ENCODE results near the gene NBL1. TPM values are rescaled to one million over a fixed set of nuclear protein-coding genes. Genes with fewer than 3 reads are reported as not detected.

Gene NBL1
- 0.10 TPM for total RNA-seq (2013)
- polyA plus RNA-seq (under 1 TPM in 1 of 3 donors, not detected in 2; 0.07 TPM), polyA minus RNA-seq (not detected in 2 replicates), total RNA-seq (0 to 1.6 (median 0.17) reads per million in 11 experiments)

GRCh38 chr1:19643602-19644394 lies at the start of gene NBL1:
TSS of gene NBL1 (plus strand) at chr1:19644311. CDS start at chr1:19655031, 10,720 bp downstream.
- Mint-ChIP-seq H3K4me1 (peaks cover 19% of the 10 kb centered on the region), H3K36me3 (peaks cover 2 to 5% of the 10 kb centered on the region in 2 donors), H3K27ac (peak within 1 kb of the TSS in 3 of 7 donors; percentile 19 to 73 (median 25)), H3K9me3 (peaks cover 0 to 23% (median 5%) of the 10 kb centered on the region in 7 donors), H3K27me3 (ENCODE audit: low read depth in 3 of 3) (peaks cover 62 to 83% (median 70%) of the 10 kb centered on the region in 3 donors), H3K4me3 (peak within 1 kb of the TSS; percentile 85 to 99)
- no peak within 1 kb of the TSS for H3K27ac ChIP-seq (ENCODE audit: low read depth in 1 of 2, low read length in 2 of 2)
- no peak for TF ChIP-seq CTCF (IDR thresholded peaks at IDR 0.05)
- H3K36me3 ChIP-seq (replicated peaks in 1 of 2; ENCODE audit: control insufficient read depth in 1 of 2, insufficient read depth in 2 of 2, low read length in 2 of 2): no peaks in the 10 kb centered on the region
- H3K79me2 ChIP-seq (ENCODE audit: insufficient read depth, low read length): no peaks in the 10 kb centered on the region
- peak within 1 kb of the TSS; percentile 67 for H2AFZ ChIP-seq (ENCODE audit: insufficient read depth, low read depth, low read length, poor library complexity, severe bottlenecking)
- peak within 1 kb of the TSS; percentile 46 for H3K9ac ChIP-seq (ENCODE audit: insufficient read depth, low read length, poor library complexity, severe bottlenecking)
- H4K20me1 ChIP-seq (ENCODE audit: insufficient read depth, low read length): no peaks in the 10 kb centered on the region
- no peak for DNase-seq
- peaks cover 0 to 9% of the 10 kb centered on the region in 2 donors for H3K9me3 ChIP-seq (replicated peaks in 1 of 2; ENCODE audit: control insufficient read depth in 1 of 2, insufficient read depth in 1 of 2, low read length in 2 of 2)
- 3% methylated on average over 90 of the region's 90 CpGs for WGBS (ENCODE audit: insufficient coverage)
- intact Hi-C loops (cut with micrococcal nuclease): no loop called here
- peaks cover 30 to 73% of the 10 kb centered on the region in 2 donors for H3K27me3 ChIP-seq (ENCODE audit: control insufficient read depth in 2 of 2, insufficient read depth in 2 of 2, low read length in 2 of 2)
- H3K4me1 ChIP-seq (ENCODE audit: control insufficient read depth in 1 of 2, insufficient read depth in 2 of 2, low read length in 2 of 2): peaks cover 6 to 14% of the 10 kb centered on the region in 2 donors
- H3K4me3 ChIP-seq (replicated peaks in 1 of 3; ENCODE audit: low read depth in 2 of 3, low read length in 3 of 3): peak within 1 kb of the TSS in 2 of 3 experiments; percentile 7 to 66
- H3K4me2 ChIP-seq (replicated peaks; ENCODE audit: extremely low read depth, low read length, poor library complexity, severe bottlenecking): peak within 1 kb of the TSS; percentile 76

- TF ChIP-seq CTCF (IDR thresholded peaks at IDR 0.05): no peak
- peak overlapping the region; percentile 56 to 81 (median 69) for H3K4me3 ChIP-seq (replicated peaks in 1 of 3; ENCODE audit: low read depth in 2 of 3, low read length in 3 of 3)
- H3K27me3 ChIP-seq (ENCODE audit: control insufficient read depth in 2 of 2, insufficient read depth in 2 of 2, low read length in 2 of 2): no peaks in the 10 kb centered on the region
- peaks cover 0 to 16% of the 10 kb centered on the region in 2 donors for H3K36me3 ChIP-seq (replicated peaks in 1 of 2; ENCODE audit: control insufficient read depth in 1 of 2, insufficient read depth in 2 of 2, low read length in 2 of 2)
- 11% methylated on average over 11 of the region's 11 CpGs for WGBS (ENCODE audit: insufficient coverage)
- peak overlapping the region; percentile 98 to 100 for H3K4me3 Mint-ChIP-seq
- H3K27ac ChIP-seq (ENCODE audit: low read depth in 1 of 2, low read length in 2 of 2): peak overlapping the region; percentile 94 to 95
- H3K4me1 Mint-ChIP-seq: peaks cover 29% of the 10 kb centered on the region
- H3K9ac ChIP-seq (ENCODE audit: insufficient read depth, low read length, poor library complexity, severe bottlenecking): peak overlapping the region; percentile 99
- peaks cover 0 to 2% (median 0%) of the 10 kb centered on the region in 7 donors for H3K9me3 Mint-ChIP-seq
- H3K79me2 ChIP-seq (ENCODE audit: insufficient read depth, low read length): peaks cover 43% of the 10 kb centered on the region
- no peak for DNase-seq
- peak overlapping the region; percentile 79 for H2AFZ ChIP-seq (ENCODE audit: insufficient read depth, low read depth, low read length, poor library complexity, severe bottlenecking)
- peak overlapping the region; percentile 98 to 100 (median 98) for H3K27ac Mint-ChIP-seq
- intact Hi-C loops (cut with micrococcal nuclease): loop anchor here (5.0 kb wide), 4 partner anchors 89 to 284 kb away; partner anchors contain the start of genes AKR7A2 (in 1 of the 2), CAPZB (in 1 of the 2) and SLC66A1 (in 1 of the 2)
- peak overlapping the region; percentile 73 for H3K4me2 ChIP-seq (replicated peaks; ENCODE audit: extremely low read depth, low read length, poor library complexity, severe bottlenecking)
- peaks cover 20 to 28% of the 10 kb centered on the region in 2 donors for H3K4me1 ChIP-seq (ENCODE audit: control insufficient read depth in 1 of 2, insufficient read depth in 2 of 2, low read length in 2 of 2)
- peaks cover 22% of the 10 kb centered on the region for H4K20me1 ChIP-seq (ENCODE audit: insufficient read depth, low read length)
- H3K36me3 Mint-ChIP-seq: peaks cover 5 to 7% of the 10 kb centered on the region in 2 donors
- H3K9me3 ChIP-seq (replicated peaks in 1 of 2; ENCODE audit: control insufficient read depth in 1 of 2, insufficient read depth in 1 of 2, low read length in 2 of 2): no peaks in the 10 kb centered on the region
- peaks cover 0 to 5% (median 2%) of the 10 kb centered on the region in 3 donors for H3K27me3 Mint-ChIP-seq (ENCODE audit: low read depth in 3 of 3)
These were observed 47.9 kb upstream of the NBL1 start for GRCh38 chr1:19596065-19596713.
